K562 (cell line): ENCODE results near the gene LRMDA. TPM values are rescaled to one million over a fixed set of nuclear protein-coding genes. Genes with fewer than 3 reads are reported as not detected.

Experiments used
- ARID3B ChIP-seq: fragments of 250-450 bp; sonication (Bioruptor Pico); IDR thresholded peaks from 2 replicates; pipeline ENCODE4 v1.4.0; 2020; ENCODE audit warnings: borderline replicate concordance
- BRF1 ChIP-seq: IDR thresholded peaks from 3 replicates; pipeline ENCODE4 v1.6.1; 2011; ENCODE audit warnings: borderline replicate concordance, mild to moderate bottlenecking; ENCODE audit not compliant: insufficient read length; ENCODE audit errors: extremely low read depth
- CCNT2 ChIP-seq: IDR thresholded peaks from 2 replicates; pipeline ENCODE4 v1.6.1; 2011; ENCODE audit warnings: borderline replicate concordance, low read depth, mild to moderate bottlenecking, moderate library complexity, mixed read lengths, low read length; ENCODE audit not compliant: insufficient read length; ENCODE audit errors: extremely low read depth
- IRF2 ChIP-seq: sonication (generic); formaldehyde crosslinking; IDR thresholded peaks from 2 replicates; pipeline ENCODE4 v1.8.1; 2022; ENCODE audit warnings: mild to moderate bottlenecking, missing genetic modification reagents
- NKRF ChIP-seq: fragments of 450-650 bp; IDR thresholded peaks from 2 replicates; pipeline ENCODE4 v1.6.1; 2016; ENCODE audit warnings: borderline replicate concordance
- RERE ChIP-seq: sonication (generic); formaldehyde crosslinking; IDR thresholded peaks from 2 replicates; pipeline ENCODE4 v1.8.0; 2023; ENCODE audit warnings: missing genetic modification reagents, mild to moderate bottlenecking, borderline replicate concordance
- TFAP4 ChIP-seq: sonication (generic); formaldehyde crosslinking; IDR thresholded peaks from 2 replicates; pipeline ENCODE4 v1.8.0; 2022; ENCODE audit warnings: missing genetic modification reagents, mild to moderate bottlenecking, moderate library complexity, borderline replicate concordance
- ZMIZ1 ChIP-seq, 2 experiments: fragments of 150-350 bp in 1 of 2; IDR thresholded peaks; 2 replicates each; pipeline ENCODE4 v1.6.1; 2012 to 2016; ENCODE audit warnings: low read depth in 2 of 2, low read length in 2 of 2, mild to moderate bottlenecking in 1 of 2, moderate library complexity in 1 of 2
- ZNF184 ChIP-seq: sonication (generic); formaldehyde crosslinking; IDR thresholded peaks from 2 replicates; pipeline ENCODE4 v1.5.0; 2020; ENCODE audit warnings: missing genetic modification reagents
- ZNF212 ChIP-seq: fragments of 450-650 bp; formaldehyde crosslinking; IDR thresholded peaks from 2 replicates; pipeline ENCODE4 v1.4.0; 2020; ENCODE audit warnings: mild to moderate bottlenecking
- polyA plus RNA-seq, 8 experiments: library from polyadenylated mRNA; depleted of rRNA in 4 of 8; stranded (reverse) in 5 of 8; unstranded in 3 of 8; fragments of >200 nt; fragmentation: Nextera tagmentation in 2 of 8; fragmentation: Illumina TruSeq in 1 of 8; extraction: Ambion mirVana in 2 of 8; extraction: Trizol in 1 of 8; gene quantifications; 2 replicates each; pipeline versions ENCODE4 v1.2.1 to v1.2.3, GENCODE V29; 2011 to 2014; ENCODE audit warnings: inconsistent platforms in 1 of 8, missing spikeins in 1 of 8
- total RNA-seq, 7 experiments: library from RNA; depleted of rRNA in 6 of 7; stranded (reverse); fragments of >200 nt in 6 of 7; fragmentation: Illumina TruSeq in 2 of 7; extraction: Trizol in 2 of 7; gene quantifications; 2 replicates each; pipeline versions ENCODE4 v1.2.1 to v1.2.3, GENCODE V29; 2011 to 2021; ENCODE audit warnings: low replicate concordance in 1 of 7

The LRMDA gene
- total and polyA plus RNA-seq, 9 of the 15 experiments (the other 6 are each of a cell fraction or from before 2014, with no cell fraction given) = 0.25 TPM; not detected in 8

GRCh38 chr10:75818552-75818951, 387.1 kb downstream of the LRMDA start (continued):
- TF ChIP-seq NKRF (no peak), CCNT2 (no peak), RERE (CRISPR knock-in tag) (no peak), BRF1 (no peak), ZNF184 (no peak), ARID3B (CRISPR knock-in tag) (no peak), ZNF212 (CRISPR knock-in tag) (no peak), TFAP4 (no peak), IRF2 (CRISPR knock-in tag) (no peak), ZMIZ1 (IDR thresholded peaks at IDR 0.05; ENCODE audit: low read depth in 2 of 2, low read length in 2 of 2) (no peak)
